ENCODE measurements around the gene PDE4B. TPM values are rescaled to one million over a fixed set of nuclear protein-coding genes. Genes with fewer than 3 reads are reported as not detected.

The PDE4B gene
- total and polyA plus RNA-seq, 2 donors from 2014 or later = 2.0 to 8.7 TPM

GRCh38 chr1:66346057-66346795, 553.5 kb downstream of the PDE4B start:
- no peak overlapping the region for H3K4me3 ChIP-seq (ENCODE audit: low read length in 3 of 3)
- intact Hi-C loops (cut with DNase I) = no loop called here
- H3K9ac ChIP-seq (ENCODE audit: low read length in 3 of 3) = no peak overlapping the region
- H3K27ac ChIP-seq (ENCODE audit: low read depth in 2 of 2, low read length in 2 of 2) = no peak overlapping the region
- H3K4me1 ChIP-seq (ENCODE audit: control insufficient read depth in 2 of 3, insufficient read depth in 2 of 3, low read depth in 1 of 3, low read length in 3 of 3) = no peaks in the 10 kb centered on the region
- DNase-seq (no peak), FAIRE-seq (no peak)
- H3K9me3 ChIP-seq (ENCODE audit: control insufficient read depth in 2 of 3, insufficient read depth in 1 of 3, low read length in 3 of 3) = no peaks in the 10 kb centered on the region
- no peaks in the 10 kb centered on the region for H3K36me3 ChIP-seq (ENCODE audit: control insufficient read depth in 2 of 3, insufficient read depth in 3 of 3, low read length in 3 of 3)
- H3K27me3 ChIP-seq (ENCODE audit: control insufficient read depth, insufficient read depth, low read length) = no peaks in the 10 kb centered on the region
- TF ChIP-seq CTCF (IDR thresholded peaks at IDR 0.05; ENCODE audit: borderline replicate concordance, extremely low read depth, insufficient read depth) = no peak

- Histone ChIP-seq H3K27ac (ENCODE audit: low read depth in 2 of 2, low read length in 2 of 2) (no peak overlapping the region), H3K9me3 (ENCODE audit: control insufficient read depth in 2 of 3, insufficient read depth in 1 of 3, low read length in 3 of 3) (no peaks in the 10 kb centered on the region), H3K27me3 (ENCODE audit: control insufficient read depth, insufficient read depth, low read length) (no peaks in the 10 kb centered on the region), H3K36me3 (ENCODE audit: control insufficient read depth in 2 of 3, insufficient read depth in 3 of 3, low read length in 3 of 3) (no peaks in the 10 kb centered on the region), H3K9ac (ENCODE audit: low read length in 3 of 3) (no peak overlapping the region), H3K4me1 (ENCODE audit: control insufficient read depth in 2 of 3, insufficient read depth in 2 of 3, low read depth in 1 of 3, low read length in 3 of 3) (no peaks in the 10 kb centered on the region), H3K4me3 (ENCODE audit: low read length in 3 of 3) (no peak overlapping the region)
- intact Hi-C loops (cut with DNase I) = no loop called here
- TF ChIP-seq CTCF (IDR thresholded peaks at IDR 0.05; ENCODE audit: borderline replicate concordance, extremely low read depth, insufficient read depth) = no peak
- no peak for DNase-seq
- FAIRE-seq = no peak
These were observed 554.2 kb downstream of the PDE4B start for GRCh38 chr1:66346873-66347272.

- Histone ChIP-seq H3K4me3 (ENCODE audit: low read length in 3 of 3) (no peak overlapping the region), H3K9ac (ENCODE audit: low read length in 3 of 3) (no peak overlapping the region), H3K9me3 (ENCODE audit: control insufficient read depth in 2 of 3, insufficient read depth in 1 of 3, low read length in 3 of 3) (no peaks in the 10 kb centered on the region), H3K27me3 (ENCODE audit: control insufficient read depth, insufficient read depth, low read length) (no peaks in the 10 kb centered on the region), H3K4me1 (ENCODE audit: control insufficient read depth in 2 of 3, insufficient read depth in 2 of 3, low read depth in 1 of 3, low read length in 3 of 3) (peaks cover 0 to 2% (median 0%) of the 10 kb centered on the region in 3 donors), H3K36me3 (ENCODE audit: control insufficient read depth in 2 of 3, insufficient read depth in 3 of 3, low read length in 3 of 3) (no peaks in the 10 kb centered on the region), H3K27ac (ENCODE audit: low read depth in 2 of 2, low read length in 2 of 2) (no peak overlapping the region)
- no peak for TF ChIP-seq CTCF (IDR thresholded peaks at IDR 0.05; ENCODE audit: borderline replicate concordance, extremely low read depth, insufficient read depth)
- no peak for DNase-seq
- no peak for FAIRE-seq
- intact Hi-C loops (cut with DNase I) = no loop called here
These were observed 556.1 kb downstream of the PDE4B start for GRCh38 chr1:66348776-66349175.

Measured in kidney (tissue), 14 donors.